Stimulated activated naive CD4-positive, alpha-beta T cell treated with Interleukin-2 at 50 U/mL for 16 hours (primary cell): ENCODE measurements around the gene ATP6V1G2.
A peak's percentile ranks its signal among the peaks of the same experiment; 100 is the strongest.
"Not testable (repeated sequence)": the region's sequence is repeated elsewhere in the genome, so short reads cannot be mapped to it uniquely, and the experiment has no call there.

Source experiments
- DNase-seq: peaks from one replicate; lab custom pipeline; 2025; lab: John Stamatoyannopoulos, UW

ATP6V1G2 gene

DNA sequence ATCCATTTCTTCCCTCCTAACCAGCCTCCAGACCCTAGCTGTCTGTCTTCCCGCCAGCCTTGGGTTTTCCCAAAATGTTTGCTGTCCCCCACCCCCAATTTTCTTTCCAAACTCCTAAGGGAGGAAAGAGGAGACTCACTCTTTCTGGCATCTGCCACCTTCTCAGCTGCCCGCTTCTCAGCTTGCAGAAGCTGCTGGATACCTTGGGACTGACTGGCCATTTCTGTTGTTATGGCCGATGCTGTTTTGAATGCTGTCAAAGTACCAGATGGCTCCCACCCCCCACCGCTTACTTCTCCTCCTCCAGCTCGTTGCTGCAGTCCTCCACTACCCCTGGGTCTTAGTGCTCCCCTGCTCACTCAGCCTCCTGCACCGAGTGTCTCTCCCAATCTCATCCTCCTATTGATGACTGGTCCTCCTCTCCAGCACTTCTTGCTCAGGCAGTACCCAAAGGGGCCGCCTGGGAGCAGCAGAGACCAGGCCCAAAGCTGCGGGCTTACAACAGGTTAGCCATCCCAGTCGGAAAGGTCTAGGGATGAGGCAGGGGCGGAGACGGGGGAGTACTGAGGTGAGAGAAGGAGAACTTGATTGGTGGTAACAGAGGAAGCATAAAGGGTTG is at the start of gene ATP6V1G2:
ATP6V1G2 (minus strand) TSS at position 270 of the 619 bp plus-strand sequence; CDS start at position 221, 49 bp downstream.
- peak; percentile 85 for DNase-seq

DNA sequence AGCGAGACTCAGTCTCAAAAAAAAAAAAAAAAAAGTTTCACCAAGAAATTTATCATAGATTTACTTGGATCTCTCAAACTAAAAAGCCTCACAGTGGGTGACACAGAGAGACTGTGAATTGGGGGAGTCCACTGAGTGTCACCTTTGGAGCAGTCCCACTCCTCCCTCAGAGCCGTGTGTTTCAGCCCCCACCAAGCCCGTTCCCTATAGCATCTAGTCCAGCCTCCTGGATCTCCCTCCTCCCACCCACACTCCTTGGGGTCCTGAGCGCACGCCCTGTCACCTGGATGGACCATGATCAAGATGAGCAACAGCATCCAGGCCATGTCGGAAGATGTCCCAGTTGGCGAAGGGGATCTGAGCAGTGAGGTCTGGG is 46.0 kb upstream of the ATP6V1G2 start:
- DNase-seq = no peak

DNA sequence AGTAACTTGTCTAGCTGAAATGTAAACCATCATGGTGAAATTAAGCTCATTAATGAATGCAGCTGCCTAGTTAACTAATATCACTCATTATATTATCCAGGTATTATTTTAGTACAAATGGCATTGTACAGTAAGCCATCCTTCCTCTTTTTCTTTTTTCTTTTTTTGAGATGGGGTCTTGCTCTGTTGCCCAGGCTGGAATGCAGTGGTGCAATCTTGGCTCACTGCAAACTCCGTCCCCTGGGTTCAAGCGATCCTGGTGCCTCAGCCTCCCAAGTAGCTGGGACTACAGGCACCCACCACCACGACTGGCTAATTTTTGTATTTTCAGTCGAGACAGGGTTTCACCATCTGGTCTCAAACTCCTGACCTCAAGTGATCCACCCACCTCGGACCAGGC is 44.3 kb upstream of the ATP6V1G2 start:
- DNase-seq = not testable (repeated sequence)

DNA sequence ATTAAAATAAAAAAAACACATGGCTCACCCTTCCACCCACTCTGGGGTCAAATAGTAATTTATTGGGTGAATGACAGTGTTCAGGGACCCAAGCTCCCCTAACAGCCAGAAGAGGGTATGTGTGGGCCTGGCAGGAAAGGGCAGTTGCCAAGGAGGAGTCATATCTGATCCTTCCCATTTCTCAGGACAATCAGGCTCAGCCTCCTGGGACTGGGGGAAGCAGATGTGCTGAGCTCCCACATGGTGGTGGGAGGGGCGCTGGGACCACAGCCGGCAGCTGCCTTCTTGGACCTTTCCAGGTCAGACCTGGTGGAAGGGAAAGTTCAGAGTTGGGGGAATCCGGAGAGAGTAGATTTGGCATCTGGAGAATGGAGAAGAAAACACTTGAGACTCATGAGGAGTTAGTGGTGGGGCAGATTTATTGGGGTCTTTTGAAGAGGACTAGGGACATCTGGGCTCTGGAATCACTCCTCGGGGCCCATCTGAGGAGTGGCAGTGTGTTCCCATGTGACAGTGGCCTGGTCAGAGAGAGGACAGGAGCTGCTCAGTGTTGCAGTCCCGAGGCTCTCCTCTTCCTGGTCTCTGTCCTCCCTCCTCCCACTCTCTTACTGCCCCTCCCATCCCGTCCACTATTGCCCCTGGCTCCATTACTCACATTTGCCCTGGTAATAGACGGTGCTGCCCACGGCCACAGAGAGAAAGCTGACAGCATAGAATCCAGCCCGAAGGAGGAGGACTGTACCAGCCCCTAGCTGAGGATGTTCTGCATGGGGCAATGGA is 42.7 kb upstream of the ATP6V1G2 start:
- no peak for DNase-seq

DNA sequence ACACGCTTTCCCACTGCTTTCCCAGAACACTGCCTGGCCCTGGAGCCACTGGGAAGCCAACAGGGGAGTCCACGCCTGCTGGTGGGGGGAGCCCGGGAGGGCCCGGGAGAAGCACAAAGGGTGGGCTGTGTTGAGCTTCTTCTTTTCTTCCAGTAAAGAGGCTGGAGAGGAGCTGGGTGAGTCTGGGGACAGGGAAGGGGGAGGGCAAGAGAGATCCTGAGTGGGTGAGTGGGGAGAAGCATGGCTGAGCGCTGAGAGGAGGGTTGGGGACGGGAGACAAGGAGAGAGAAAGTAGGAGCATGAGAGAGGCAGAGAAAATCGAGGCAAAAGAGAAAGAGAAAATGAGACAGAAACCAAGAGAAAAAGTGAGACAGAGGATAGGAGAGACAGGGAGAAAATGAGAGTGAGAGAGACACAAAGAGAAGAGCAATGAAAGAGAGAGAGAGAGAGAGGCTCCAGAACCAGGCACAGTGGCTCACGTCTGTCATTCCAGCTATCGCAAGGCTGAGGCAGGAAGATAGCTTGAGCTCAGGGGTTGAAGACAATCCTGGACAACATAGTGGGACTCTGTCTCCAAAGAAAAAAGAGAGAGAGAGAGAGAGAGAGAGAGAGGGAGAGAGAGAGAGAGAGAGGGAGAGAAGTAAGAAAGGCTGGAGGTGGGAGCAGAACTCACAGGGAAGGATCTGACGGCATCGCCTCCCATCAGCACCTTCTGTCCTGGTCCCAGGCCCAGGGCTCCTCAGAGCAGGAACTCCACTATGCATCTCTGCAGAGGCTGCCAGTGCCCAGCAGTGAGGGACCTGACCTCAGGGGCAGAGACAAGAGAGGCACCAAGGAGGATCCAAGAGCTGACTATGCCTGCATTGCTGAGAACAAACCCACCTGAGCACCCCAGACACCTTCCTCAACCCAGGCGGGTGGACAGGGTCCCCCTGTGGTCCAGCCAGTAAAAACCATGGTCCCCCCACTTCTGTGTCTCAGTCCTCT is 41.7 kb upstream of the ATP6V1G2 start:
- no peak for DNase-seq

DNA sequence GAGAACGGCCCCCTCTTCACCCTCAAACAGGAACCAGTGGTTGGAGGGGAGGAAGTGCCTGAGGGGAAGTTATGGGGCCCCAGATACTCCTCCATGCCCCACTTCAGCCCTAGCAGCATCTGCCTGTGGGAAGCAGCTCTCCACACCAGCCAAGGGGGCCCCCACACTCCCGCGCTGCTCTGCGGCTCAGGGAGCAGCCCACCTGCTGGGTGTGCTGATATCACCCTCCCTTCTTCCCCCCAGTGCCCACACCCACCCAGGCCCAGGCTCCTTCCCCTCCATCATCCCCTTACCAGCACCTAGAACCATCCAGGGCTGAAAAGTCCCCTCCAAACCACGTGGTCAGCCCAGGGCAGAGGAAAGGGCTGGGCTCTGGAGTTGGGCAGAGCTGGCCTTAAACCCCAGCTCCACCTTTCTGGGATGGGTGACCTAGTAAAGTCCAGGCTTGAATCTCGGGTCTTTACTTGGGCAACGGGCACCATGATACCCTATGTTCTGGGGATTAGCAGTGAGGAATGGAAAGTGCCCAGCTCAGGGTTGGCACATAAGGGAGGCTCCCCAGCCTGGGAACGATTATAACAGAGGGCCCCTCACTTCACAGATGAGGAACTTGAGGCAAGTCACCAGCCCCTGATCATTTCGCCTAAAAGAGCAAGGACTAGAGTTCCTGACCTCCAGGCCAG is 40.3 kb upstream of the ATP6V1G2 start:
- DNase-seq = peak; percentile 12

DNA sequence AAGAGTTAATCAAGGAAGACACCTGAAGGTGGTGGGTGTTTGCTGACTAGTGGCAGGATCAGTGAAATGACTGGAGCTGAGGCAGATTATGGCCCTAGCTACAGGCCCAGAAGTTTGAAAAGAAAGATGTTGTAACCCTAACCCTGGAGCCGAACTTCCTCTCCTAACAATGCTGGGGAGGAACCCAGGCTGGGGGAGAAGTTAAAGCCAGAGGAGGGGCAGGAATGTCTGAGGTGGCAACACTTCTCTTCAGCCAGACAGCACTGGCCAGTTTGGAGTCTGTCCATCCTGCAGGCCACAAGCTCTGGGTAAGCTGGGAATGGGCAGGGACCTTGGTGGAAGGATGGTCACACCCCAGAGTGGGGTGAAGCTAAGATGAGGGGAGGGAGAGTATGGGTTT is 39.6 kb upstream of the ATP6V1G2 start, which contains the start of gene LST1:
LST1 (plus strand) TSS at position 270 of the 400 bp plus-strand sequence. CDS start 1,023 bp downstream, outside the sequence.
- DNase-seq = no peak

DNA sequence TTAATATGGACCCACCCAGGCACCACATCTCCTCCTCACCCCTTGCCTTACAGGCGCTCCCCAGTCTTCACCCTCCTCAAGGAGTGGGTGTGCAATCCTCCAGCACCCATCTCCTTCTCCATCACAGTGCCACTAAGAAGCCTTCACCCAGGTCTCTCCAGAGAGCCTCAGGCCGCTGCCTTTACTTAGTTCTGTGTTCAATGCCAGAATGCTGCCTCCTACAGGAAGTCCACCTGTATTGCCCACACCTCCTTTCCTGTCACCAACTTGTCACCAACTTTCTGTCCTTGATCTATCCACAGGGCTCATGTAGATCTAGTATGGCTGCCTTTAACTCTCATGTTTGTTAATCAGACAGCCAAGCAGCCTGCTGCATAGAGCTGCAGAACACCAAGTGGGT is 39.1 kb upstream of the ATP6V1G2 start:
- DNase-seq = peak; percentile 16

DNA sequence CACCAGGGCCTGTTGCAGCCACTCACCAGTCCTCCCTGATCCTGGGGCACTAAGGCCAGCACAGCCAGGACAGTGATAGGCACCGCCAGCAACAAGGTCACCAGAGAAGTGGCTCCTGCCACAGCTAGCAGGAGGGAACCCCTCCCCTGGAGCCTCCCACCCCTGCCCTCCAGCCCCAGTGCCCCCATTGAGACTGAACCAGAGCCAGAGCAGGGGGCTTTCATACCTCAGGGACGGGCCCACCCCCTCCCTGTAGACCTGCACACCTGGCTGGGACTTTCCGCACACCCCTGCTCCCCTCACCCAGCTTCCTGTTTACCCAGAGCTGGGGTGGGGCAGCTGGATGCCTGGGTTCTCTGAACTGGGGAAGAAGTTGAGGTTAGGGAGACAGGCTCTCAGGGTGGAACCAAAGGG is 35.8 kb upstream of the ATP6V1G2 start, which contains the start of gene LTB:
LTB (minus strand) TSS at position 195 of the 414 bp plus-strand sequence; CDS start at position 188, 7 bp downstream.
- peak; percentile 47 for DNase-seq

DNA sequence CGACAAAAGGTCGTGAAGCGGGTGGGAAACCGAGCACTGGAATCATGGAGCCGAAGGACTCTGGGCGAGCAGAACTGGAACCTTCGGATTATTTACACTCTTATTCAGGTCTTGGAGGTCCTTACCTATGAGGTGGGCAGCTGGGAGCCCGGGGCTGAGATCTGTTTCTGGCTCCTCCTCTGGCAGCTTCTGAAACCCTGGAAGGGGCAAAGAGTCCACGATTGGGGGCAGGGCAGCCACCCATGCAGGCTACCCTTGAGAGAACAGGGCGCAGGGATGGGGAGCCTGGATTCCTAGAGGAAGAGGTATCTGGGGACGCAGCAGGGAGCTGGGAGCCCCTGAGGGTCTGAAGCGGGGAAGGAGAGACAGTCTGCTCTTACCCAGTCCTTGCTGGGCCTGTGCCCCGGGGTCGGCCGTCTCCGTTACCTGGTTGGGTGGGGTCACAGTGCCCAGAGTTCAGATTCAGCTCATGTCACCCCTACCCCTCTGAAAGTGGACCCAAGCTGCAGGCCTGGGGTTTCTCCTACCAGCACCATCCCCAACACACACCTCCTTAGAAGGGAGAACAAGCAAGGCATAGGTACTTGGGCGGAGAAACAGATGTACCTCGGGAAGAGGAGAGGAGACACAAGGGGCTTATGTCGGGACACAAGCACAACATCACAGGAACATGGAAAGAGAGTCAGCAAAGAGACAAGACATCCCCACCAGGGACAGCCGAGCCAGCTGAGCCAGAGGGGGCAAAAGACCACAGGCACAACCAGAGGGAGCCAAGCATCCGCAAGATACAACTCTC is 35.2 kb upstream of the ATP6V1G2 start:
- DNase-seq = no peak

DNA sequence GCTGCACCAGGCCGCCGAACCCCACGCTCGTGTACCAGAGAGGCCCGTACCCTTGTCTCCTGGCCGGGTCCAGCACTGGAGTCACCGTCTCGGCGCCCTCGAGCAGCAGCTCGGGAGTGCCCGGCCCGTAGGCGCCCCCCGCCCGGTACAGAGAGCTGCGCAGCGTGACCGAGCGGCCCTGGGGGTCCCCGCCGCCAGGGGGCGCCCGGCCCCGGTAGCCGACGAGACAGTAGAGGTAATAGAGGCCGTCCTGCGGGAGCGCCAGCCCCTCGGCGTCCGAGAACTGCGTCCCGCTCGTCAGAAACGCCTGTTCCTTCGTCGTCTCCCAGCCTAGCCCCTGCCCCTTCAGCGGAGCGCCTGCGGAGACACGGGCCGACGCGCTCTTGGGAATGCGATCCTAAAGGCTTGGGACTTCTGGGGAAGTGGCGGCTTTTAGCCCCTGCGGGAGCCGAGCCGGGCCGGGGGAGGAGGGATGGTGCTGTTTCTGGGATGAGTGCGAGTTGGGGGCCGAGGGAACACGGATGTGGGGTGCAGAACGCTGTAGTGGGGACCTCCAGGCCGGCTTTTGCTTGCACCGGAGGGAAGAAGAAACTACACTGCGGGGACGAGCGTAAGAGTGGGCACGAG is 34.5 kb upstream of the ATP6V1G2 start:
- DNase-seq = peak; percentile 82

DNA sequence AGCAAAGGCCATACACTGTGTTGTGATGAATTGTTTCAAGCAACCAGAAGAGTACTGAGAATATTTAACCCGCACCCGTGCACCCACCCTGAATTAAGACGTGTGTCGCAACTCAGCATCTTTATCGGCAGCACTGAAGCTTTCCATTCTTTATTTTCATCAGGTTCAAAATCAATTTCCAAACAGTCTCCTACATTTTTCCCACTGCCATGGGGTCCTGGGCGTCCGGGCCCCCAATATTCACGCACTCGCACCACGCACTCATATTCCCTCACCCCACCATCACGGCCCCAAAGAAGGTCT is 34.0 kb upstream of the ATP6V1G2 start:
- no peak for DNase-seq

DNA sequence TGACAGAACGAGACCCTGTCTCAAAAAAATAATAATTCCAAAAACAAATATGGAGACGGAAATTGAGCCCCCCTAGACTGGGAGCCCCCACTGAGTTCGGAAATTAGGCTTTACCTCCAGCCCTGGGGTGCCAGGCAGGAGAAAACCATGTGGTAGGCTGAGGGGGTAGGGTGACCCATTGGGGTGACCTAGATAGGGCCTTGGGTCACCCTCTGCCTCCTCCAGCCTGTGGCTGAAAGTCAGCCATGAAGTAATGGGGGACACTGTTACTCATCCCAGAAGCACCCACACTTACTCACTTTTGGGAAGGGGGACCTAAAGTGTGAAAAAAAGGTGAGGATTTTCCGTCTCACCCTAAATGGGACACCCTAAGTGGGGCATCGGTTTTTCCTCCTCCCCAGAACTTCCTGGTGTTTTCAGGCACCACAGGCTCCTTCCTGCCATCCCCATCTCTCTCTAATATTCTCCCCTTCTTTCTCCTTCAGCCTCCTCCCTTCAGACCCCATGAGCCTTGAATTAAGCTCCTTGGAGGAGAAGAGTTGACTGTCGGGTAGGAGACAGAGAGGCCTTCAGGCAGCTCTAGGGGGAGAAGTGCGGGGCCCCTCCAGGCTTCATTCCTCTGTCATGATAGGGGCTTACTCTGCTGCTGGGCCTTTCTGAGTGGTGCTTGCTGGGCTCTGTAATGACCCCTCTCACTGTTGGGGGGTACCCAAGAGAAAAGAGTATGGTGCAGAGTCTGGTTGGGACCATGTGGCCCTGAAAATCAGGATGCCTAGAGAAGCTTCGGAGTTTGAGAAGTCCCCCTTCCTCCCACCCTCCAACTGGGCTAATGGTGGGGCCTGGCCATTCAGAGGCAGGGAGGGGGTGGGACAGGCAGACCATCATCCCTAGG is 33.4 kb upstream of the ATP6V1G2 start:
- DNase-seq = peak; percentile 22

DNA sequence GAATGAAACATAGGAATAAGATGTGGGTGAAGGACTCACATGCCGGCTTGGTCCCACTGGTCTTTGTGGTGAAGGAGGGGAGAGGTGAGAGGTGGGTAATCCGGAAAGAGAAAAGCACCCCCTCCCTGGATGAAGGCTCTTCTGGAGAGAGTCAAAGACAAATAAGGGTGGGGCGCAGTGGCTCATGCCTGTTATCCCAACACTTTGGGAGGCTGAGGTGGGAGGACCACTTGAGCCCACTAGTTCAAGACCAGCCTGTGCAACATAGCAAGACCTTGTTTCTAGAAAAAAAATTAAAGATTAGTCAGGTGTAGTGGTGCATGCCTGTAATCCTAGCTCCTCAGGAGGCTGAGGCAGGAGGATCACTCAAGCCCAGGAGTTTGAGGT is 32.7 kb upstream of the ATP6V1G2 start:
- DNase-seq = no peak

DNA sequence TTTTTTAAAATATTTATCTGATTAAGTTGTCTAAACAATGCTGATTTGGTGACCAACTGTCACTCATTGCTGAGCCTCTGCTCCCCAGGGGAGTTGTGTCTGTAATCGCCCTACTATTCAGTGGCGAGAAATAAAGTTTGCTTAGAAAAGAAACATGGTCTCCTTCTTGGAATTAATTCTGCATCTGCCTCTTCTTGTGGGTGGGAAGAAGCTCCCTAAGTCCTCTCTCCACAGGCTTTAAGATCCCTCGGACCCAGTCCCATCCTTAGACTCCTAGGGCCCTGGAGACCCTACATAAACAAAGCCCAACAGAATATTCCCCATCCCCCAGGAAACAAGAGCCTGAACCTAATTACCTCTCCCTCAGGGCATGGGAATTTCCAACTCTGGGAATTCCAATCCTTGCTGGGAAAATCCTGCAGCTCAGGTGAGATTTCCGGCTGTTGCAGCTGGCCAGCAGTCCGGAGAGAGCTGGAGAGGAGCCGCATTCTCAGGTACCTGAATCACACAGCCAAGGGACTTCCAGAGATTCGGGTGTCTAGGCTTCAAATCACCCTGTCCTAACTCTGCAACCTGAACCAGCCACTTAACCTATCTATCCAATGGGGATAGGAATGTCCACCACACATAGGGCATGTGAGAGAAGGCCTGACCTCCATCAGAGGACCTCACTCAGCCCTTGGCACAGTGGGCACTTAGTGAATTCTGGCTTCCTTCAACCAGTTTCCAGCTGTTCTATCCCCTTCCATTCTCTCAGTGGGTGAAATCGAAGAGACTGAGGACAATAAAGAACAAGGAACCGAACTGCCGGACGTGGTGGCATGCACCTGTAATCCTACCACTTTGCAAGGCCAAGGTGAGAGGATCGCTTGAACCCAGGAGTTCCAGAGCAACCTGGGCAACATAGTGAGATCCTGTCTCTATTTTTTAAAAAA is 32.0 kb upstream of the ATP6V1G2 start:
- no peak for DNase-seq

DNA sequence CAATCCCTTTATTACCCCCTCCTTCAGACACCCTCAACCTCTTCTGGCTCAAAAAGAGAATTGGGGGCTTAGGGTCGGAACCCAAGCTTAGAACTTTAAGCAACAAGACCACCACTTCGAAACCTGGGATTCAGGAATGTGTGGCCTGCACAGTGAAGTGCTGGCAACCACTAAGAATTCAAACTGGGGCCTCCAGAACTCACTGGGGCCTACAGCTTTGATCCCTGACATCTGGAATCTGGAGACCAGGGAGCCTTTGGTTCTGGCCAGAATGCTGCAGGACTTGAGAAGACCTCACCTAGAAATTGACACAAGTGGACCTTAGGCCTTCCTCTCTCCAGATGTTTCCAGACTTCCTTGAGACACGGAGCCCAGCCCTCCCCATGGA is 31.2 kb upstream of the ATP6V1G2 start:
- no peak for DNase-seq

DNA sequence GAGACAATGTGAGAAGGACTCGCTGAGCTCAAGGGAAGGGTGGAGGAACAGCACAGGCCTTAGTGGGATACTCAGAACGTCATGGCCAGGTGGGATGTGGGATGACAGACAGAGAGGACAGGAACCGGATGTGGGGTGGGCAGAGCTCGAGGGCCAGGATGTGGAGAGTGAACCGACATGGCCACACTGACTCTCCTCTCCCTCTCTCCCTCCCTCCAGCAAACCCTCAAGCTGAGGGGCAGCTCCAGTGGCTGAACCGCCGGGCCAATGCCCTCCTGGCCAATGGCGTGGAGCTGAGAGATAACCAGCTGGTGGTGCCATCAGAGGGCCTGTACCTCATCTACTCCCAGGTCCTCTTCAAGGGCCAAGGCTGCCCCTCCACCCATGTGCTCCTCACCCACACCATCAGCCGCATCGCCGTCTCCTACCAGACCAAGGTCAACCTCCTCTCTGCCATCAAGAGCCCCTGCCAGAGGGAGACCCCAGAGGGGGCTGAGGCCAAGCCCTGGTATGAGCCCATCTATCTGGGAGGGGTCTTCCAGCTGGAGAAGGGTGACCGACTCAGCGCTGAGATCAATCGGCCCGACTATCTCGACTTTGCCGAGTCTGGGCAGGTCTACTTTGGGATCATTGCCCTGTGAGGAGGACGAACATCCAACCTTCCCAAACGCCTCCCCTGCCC is 30.6 kb upstream of the ATP6V1G2 start:
- peak; percentile 37 for DNase-seq
